GM18951 (cell line): ENCODE measurements around the gene FCHO1.
"Not testable (repeated sequence)": the region's sequence is repeated elsewhere in the genome, so short reads cannot be mapped to it uniquely, and the experiment has no call there.

Experiments used
- POLR2A ChIP-seq: IDR thresholded peaks from 4 replicates; pipeline ENCODE4 v1.6.1; 2011; ENCODE audit warnings: mild to moderate bottlenecking; ENCODE audit not compliant: insufficient read length, insufficient read depth; ENCODE audit errors: extremely low read depth
- in situ Hi-C: fragments of 300-500 bp; cut with MboI; formaldehyde crosslinking; loops from one replicate; pipeline ENCODE4 v1.12.0; 2022; ENCODE audit warnings: low sequenced_read_pairs, mixed read lengths, inconsistent platforms; ENCODE audit not compliant: unreplicated experiment

Gene FCHO1

DNA sequence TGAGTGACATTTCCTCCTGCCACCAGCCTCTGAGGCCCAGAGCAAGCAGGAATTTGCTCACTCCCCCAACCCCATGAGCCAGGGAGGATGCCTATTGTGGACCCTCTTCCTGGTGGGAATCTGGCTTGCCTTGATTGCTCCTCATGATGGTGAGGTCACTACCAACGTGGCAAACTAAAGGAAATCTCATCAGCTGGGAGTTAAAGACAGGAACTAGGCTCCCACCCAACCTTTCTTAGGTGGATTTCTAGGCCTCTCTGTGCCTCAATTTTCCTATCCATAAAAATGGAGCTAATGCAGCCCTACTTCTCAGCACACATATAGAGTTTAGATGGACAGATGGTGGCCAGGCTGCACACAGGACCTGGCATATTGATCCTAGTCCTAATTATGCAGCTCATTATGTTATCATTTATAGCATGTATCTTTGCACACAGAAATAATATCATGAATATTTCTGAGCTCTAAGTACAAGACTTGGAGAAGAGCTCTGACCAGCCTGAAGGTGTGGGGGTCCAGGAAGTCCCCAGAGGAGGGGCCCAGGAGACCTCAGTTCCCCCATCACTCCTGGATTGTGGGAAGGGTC is 45.7 kb downstream of the FCHO1 start:
- in situ Hi-C loops: no loop called here
- no peak for TF ChIP-seq POLR2A

DNA sequence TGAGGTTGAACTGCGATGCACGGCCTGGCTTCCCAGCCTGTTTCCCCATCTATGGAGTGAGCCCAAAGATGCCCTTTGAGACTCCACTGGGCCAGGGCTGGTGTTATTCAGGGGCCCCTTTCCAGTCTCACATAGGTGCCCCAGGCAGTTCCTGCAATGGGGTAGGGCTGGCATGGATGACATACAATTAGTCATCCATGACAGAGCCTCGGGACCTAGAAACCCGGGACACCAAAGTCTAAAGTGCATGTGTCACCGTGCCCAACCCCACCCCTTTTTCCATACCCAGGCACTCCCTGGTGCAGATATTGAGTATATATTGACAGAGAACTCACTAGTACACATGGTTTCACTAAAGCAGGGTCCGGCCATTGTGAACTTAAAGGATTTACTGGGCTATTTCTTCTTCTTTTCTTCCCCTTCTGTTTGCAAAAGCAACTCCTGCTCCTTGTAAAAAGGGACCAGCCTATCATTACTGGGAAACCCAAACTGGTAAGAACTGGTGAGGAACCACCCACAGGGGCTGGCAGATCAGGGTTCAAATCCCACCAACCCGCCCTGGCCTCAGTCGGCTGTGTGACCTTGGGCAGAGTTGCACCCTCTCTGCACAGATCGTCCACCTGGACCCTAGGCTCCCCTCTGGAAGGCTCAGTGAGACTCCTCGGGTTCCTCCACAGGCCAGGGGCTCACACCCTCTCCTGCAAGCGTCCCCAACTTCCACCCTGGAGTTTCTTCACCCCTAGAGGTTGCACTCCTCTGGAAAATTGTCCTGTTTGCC is 46.3 kb downstream of the FCHO1 start:
- no peak for TF ChIP-seq POLR2A
- in situ Hi-C loops: no loop called here

GRCh38 chr19:17798599-17798998 is 47.3 kb downstream of the FCHO1 start:
- in situ Hi-C loops: not testable (repeated sequence)

- no peak for TF ChIP-seq POLR2A
- in situ Hi-C loops: no loop called here
Measured at GRCh38 chr19:17802137-17802858, 51.0 kb downstream of the FCHO1 start.

DNA sequence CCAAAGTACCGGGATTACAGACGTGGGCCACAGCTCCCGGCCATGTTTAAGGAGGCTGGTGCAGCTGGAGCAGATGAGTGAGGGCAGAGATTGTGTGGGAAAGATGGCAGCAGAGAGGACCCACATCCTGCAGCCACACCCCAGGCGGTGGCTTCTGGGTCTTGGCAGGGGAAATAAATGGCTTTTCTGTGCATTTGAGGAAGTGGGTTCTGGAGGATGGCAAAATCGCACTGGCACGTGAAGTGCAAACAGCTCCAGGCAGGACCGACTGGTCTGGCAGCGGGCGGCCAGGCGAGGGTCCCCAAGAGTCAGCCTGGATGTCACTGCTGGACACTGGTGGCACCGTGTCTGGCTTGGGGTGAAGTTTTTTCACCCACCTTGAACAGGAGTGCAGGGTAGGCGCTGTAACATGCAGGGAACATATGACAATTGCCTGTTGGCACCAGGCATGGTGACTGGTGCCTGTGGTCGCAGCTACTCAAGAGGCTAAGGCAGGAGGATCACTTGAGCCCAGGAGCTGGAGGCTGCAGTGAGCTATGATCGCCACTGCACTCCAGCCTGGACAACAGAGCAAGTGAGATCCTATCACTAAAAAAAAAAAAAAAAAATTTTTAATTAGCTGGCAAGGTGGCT is 52.1 kb downstream of the FCHO1 start:
- in situ Hi-C loops: no loop called here
- TF ChIP-seq POLR2A: no peak

DNA sequence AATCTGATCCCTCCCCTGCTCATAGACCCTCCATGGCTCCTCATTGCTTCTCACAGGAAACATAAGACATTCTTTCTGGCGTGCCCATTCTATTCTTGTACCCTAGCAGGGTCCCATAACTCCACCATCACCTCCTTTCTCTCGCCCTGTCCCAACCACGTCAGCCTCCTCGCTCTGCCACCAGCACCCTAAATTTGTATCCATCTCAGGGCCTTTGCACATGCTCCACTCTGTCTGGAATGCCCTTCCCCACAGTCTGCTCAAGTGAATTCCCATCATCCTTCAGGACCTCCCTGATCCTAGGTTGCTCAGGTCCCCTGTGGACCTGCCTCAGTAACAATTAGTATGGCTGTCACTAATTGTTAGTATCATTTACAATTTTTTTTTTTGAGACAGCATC is 54.1 kb downstream of the FCHO1 start:
- TF ChIP-seq POLR2A: no peak

DNA sequence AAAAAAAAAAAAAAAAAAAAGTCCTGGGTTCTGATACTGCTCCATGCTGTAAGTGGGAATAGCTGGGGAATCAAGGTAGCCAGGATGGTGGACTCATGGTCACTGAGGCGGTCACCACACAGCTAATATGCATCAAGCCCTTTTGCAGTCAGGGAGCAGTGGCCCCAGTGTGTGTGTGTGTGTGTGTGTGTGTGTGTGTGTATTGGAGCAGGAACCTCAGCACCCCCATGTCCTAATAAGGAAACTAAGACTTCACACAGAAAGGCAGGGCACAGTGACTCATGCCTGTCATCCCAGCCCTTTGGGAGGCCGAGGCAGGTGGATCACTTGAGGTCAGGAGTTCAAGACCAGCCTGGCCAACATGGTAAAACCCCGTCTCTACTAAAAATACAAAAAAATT is 55.7 kb downstream of the FCHO1 start:
- no peak for TF ChIP-seq POLR2A
- in situ Hi-C loops: no loop called here

More for the DNA sequence above, 54.1 kb downstream of the FCHO1 start:
- in situ Hi-C loops: no loop called here

- in situ Hi-C loops: no loop called here
- no peak for TF ChIP-seq POLR2A
Measured at GRCh38 chr19:17807731-17808316, 56.5 kb downstream of the FCHO1 start.

- in situ Hi-C loops: no loop called here
- TF ChIP-seq POLR2A: no peak
Measured at GRCh38 chr19:17811103-17811502, 59.8 kb downstream of the FCHO1 start.

DNA sequence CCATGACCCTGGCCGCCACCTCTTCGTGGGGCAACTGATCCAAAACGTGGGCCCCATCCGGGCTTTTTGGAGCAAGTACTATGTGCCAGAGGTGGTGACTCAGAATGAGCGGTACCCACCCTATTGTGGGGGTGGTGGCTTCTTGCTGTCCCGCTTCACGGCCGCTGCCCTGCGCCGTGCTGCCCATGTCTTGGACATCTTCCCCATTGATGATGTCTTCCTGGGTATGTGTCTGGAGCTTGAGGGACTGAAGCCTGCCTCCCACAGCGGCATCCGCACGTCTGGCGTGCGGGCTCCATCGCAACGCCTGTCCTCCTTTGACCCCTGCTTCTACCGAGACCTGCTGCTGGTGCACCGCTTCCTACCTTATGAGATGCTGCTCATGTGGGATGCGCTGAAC is 60.4 kb downstream of the FCHO1 start:
- in situ Hi-C loops: no loop called here
- TF ChIP-seq POLR2A: no peak

DNA sequence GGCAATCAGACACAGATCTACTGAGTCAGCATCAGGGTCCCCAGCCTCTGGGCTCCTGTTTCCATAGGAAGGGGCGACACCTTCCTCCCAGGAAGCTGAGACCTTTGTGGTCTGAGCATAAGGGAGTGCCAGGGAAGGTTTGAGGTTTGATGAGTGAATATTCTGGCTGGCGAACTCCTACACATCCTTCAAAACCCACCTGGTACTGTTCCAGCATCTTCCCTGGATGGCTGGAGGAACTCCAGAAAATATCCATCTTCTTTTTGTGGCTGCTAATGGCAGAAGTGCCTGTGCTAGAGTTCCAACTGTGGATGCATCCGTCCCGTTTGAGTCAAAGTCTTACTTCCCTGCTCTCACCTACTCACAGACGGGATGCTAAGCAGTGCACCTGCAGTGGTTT is 60.8 kb downstream of the FCHO1 start:
- no peak for TF ChIP-seq POLR2A

GRCh38 chr19:17817668-17818363 is 66.5 kb downstream of the FCHO1 start:
- in situ Hi-C loops: no loop called here
- TF ChIP-seq POLR2A: no peak

More for the DNA sequence above, 60.8 kb downstream of the FCHO1 start:
- in situ Hi-C loops: no loop called here
